ENCODE data around the gene CLK1.

- no peak for TF ChIP-seq CTCF (IDR thresholded peaks at IDR 0.05)
- TF ChIP-seq POLR2A (IDR thresholded peaks at IDR 0.05) = no peak
These were observed 49.2 kb upstream of the CLK1 start for GRCh38 chr2:200913654-200914053.
